ENCODE measurements around the gene WNT5B. TPM values are rescaled to one million over a fixed set of nuclear protein-coding genes. Genes with fewer than 3 reads are reported as not detected.

Gene WNT5B
- total and polyA plus RNA-seq, 2 of the 4 experiments (the other 2 are of a cell fraction): 83.7 to 102 TPM

- H3K79me1 ChIP-seq (ENCODE audit: low read depth in 1 of 2, low read length in 2 of 2): peaks cover 5 to 35% of the 10 kb centered on the region in 2 experiments; a peak in 3 of 4 replicates
- H3K4me2 ChIP-seq (ENCODE audit: low read depth, low read length): peak within 1 kb of the TSS; percentile 94
- peak within 1 kb of the TSS; percentile 95 for H3K23ac ChIP-seq (ENCODE audit: low read depth, low read length)
- peak within 1 kb of the TSS; percentile 82 for H2AK9ac ChIP-seq (replicated peaks; ENCODE audit: low read depth, low read length, poor library complexity)
- H4K5ac ChIP-seq (ENCODE audit: low read depth, low read length): peak within 1 kb of the TSS; percentile 25; the same call in 1 of the 2 replicates
- H3K36me3 ChIP-seq (ENCODE audit: control insufficient read depth, insufficient read depth, low read length): no peaks in the 10 kb centered on the region
- H3K18ac ChIP-seq (ENCODE audit: low read depth, low read length): no peak within 1 kb of the TSS; the same call in 1 of the 2 replicates
- peak within 1 kb of the TSS; percentile 73 for H3K27ac ChIP-seq (ENCODE audit: insufficient read depth, low read length)
- H2AFZ ChIP-seq (replicated peaks; ENCODE audit: low read length, poor library complexity): peak within 1 kb of the TSS; percentile 96
- H4K91ac ChIP-seq (ENCODE audit: insufficient read depth, low read depth, low read length): peak within 1 kb of the TSS; percentile 77
- dilution Hi-C loops (cut with HindIII; ENCODE audit: low sequenced_read_pairs, unreplicated experiment): no loop called here
- peak within 1 kb of the TSS; percentile 53 to 92 for H4K8ac ChIP-seq (ENCODE audit: low read depth in 2 of 2, low read length in 2 of 2)
- BruUV-seq (replicated peaks): no TSS peak
- H3K9ac ChIP-seq (ENCODE audit: low read depth, low read length): peak within 1 kb of the TSS; percentile 91
- H3K4me3 ChIP-seq (ENCODE audit: insufficient read depth, low read depth, low read length): peak within 1 kb of the TSS; percentile 70
- TF ChIP-seq MXI1 (IDR thresholded peaks at IDR 0.05; ENCODE audit: borderline replicate concordance, low read depth, low read length): peak; percentile 89
- TF ChIP-seq BHLHE40 (IDR thresholded peaks at IDR 0.05; ENCODE audit: low read depth, low read length): peak; percentile 97
- TF ChIP-seq POLR2A (IDR thresholded peaks at IDR 0.05; ENCODE audit: low read depth, low read length): peak; percentile 84
- TF ChIP-seq, protein P1, sequence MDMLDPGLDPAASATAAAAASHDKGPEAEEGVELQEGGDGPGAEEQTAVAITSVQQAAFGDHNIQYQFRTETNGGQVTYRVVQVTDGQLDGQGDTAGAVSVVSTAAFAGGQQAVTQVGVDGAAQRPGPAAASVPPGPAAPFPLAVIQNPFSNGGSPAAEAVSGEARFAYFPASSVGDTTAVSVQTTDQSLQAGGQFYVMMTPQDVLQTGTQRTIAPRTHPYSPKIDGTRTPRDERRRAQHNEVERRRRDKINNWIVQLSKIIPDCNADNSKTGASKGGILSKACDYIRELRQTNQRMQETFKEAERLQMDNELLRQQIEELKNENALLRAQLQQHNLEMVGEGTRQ (IDR thresholded peaks at IDR 0.05; ENCODE audit: low read depth, low read length): peak; percentile 93
- TF ChIP-seq RFX5 (IDR thresholded peaks at IDR 0.05; ENCODE audit: low read depth, low read length): no peak
- TF ChIP-seq MAZ (IDR thresholded peaks at IDR 0.05; ENCODE audit: borderline replicate concordance, low read depth, low read length): peak; percentile 55; the same call in 1 of the 2 replicates
- TF ChIP-seq, protein P2, sequence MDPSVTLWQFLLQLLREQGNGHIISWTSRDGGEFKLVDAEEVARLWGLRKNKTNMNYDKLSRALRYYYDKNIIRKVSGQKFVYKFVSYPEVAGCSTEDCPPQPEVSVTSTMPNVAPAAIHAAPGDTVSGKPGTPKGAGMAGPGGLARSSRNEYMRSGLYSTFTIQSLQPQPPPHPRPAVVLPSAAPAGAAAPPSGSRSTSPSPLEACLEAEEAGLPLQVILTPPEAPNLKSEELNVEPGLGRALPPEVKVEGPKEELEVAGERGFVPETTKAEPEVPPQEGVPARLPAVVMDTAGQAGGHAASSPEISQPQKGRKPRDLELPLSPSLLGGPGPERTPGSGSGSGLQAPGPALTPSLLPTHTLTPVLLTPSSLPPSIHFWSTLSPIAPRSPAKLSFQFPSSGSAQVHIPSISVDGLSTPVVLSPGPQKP (IDR thresholded peaks at IDR 0.05; ENCODE audit: borderline replicate concordance, low read depth, low read length): no peak
- 1% methylated on average over 30 of the region's 59 CpGs; no CpG with 5 or more reads in 1 of the 2 experiments for WGBS, 2 experiments (ENCODE audit: extremely low coverage in 2 of 2, insufficient read length in 1 of 2)
- peak within 1 kb of the TSS; percentile 40 for H2BK5ac ChIP-seq (ENCODE audit: low read depth, low read length, poor library complexity, severe bottlenecking)
- ChIA-PET CTCF (no interaction called here), POLR2A (ENCODE audit: unreplicated experiment) (interaction anchor here (0.5 kb wide), 1 partner anchor 64 kb away, joined by 4 read pairs; no protein-coding TSS in a partner anchor)
- no peak within 1 kb of the TSS for H2BK20ac ChIP-seq (ENCODE audit: low read depth, low read length)
- peak within 1 kb of the TSS; percentile 60; the same call in 1 of the 2 replicates for H2AK5ac ChIP-seq (ENCODE audit: low read depth, low read length)
- H3K14ac ChIP-seq (replicated peaks; ENCODE audit: low read depth, low read length): peak within 1 kb of the TSS; percentile 87
- no peaks in the 10 kb centered on the region for H3K27me3 ChIP-seq (ENCODE audit: control insufficient read depth, insufficient read depth, low read length)
- ATAC-seq (ENCODE audit: low read depth): peak; percentile 100
- peak; percentile 96 for DNase-seq
- peaks cover 8% of the 10 kb centered on the region; the same call in 1 of the 2 replicates for H4K20me1 ChIP-seq (ENCODE audit: insufficient read depth, low read length)
- no peaks in the 10 kb centered on the region for H3K9me1 ChIP-seq (ENCODE audit: insufficient read depth, low read length)
- H3K9me3 ChIP-seq (ENCODE audit: control insufficient read depth, insufficient read depth, low read length): no peaks in the 10 kb centered on the region
- no peak within 1 kb of the TSS; the same call in 2 of the 3 replicates for H2BK15ac ChIP-seq (ENCODE audit: low read depth, low read length)
- peak within 1 kb of the TSS; percentile 49 for H2BK120ac ChIP-seq (ENCODE audit: low read depth, low read length)
- peak within 1 kb of the TSS; percentile 83 for H3K4ac ChIP-seq (ENCODE audit: low read depth, low read length)
- in situ Hi-C loops (cut with MboI; ENCODE audit: low sequenced_read_pairs): no loop called here
- no peaks in the 10 kb centered on the region for H3K4me1 ChIP-seq (ENCODE audit: control insufficient read depth, insufficient read depth, low read length)
- peak within 1 kb of the TSS; percentile 85 for H3K56ac ChIP-seq (ENCODE audit: extremely low read depth, insufficient read depth, low read length)
- intact Hi-C loops (cut with micrococcal nuclease): loop anchor here (2.0 kb wide), 1 partner anchor 90 kb away; no protein-coding TSS in a partner anchor
Measured at GRCh38 chr12:1690578-1691122, 61.6 kb downstream of the WNT5B start, which contains the start of gene ADIPOR2. Gene ADIPOR2, plus strand, starts transcription at chr12:1691070. Its CDS starts 63,274 bp downstream, at chr12:1754344.
